Lung (tissue), 12 donors: Measurements from ENCODE around the gene FBXO28. TPM values are rescaled to one million over a fixed set of nuclear protein-coding genes. Genes with fewer than 3 reads are reported as not detected.

Experiments
- ATAC-seq: fragments of 200-7000 bp; cut with Tn5 transposase; one replicate; pipeline ENCODE4 v1.9.1; 2020; ENCODE audit warnings: moderate number of reproducible peaks; ENCODE audit not compliant: insufficient read depth, low FRiP score
- DNase-seq, 3 donors: peaks; one replicate each; pipeline ENCODE4 v3.0.0-alpha.2; 2013 to 2017
- H3K27ac ChIP-seq, 2 donors: one replicate each; pipeline ENCODE4 v1.5.1; 2013; ENCODE audit warnings: mild to moderate bottlenecking in 2 of 2, moderate library complexity in 2 of 2, control low read depth in 1 of 2, inconsistent platforms in 1 of 2, low read depth in 1 of 2, low read length in 1 of 2
- H3K27me3 ChIP-seq, 3 donors: one replicate each; pipeline ENCODE4 v1.5.1; 2013; ENCODE audit warnings: low read length in 2 of 3; ENCODE audit not compliant: control insufficient read depth in 3 of 3, insufficient read depth in 3 of 3
- H3K36me3 ChIP-seq, 4 donors: one replicate each; pipeline ENCODE4 v1.5.1; 2013; ENCODE audit warnings: low read length in 4 of 4, mild to moderate bottlenecking in 1 of 4, moderate library complexity in 1 of 4; ENCODE audit not compliant: control insufficient read depth in 4 of 4, insufficient read depth in 4 of 4
- H3K4me1 ChIP-seq, 5 donors: one replicate each; pipeline ENCODE4 v1.5.1; 2013; ENCODE audit warnings: low read length in 5 of 5, mild to moderate bottlenecking in 2 of 5, moderate library complexity in 1 of 5; ENCODE audit not compliant: control insufficient read depth in 5 of 5, insufficient read depth in 5 of 5
- H3K4me3 ChIP-seq: one replicate; pipeline ENCODE4 v1.5.1; 2013; ENCODE audit warnings: mild to moderate bottlenecking, control low read depth, moderate library complexity
- H3K9ac ChIP-seq, 2 donors: one replicate each; pipeline ENCODE4 v1.5.1; 2013; ENCODE audit warnings: low read length in 2 of 2, control low read depth in 1 of 2; ENCODE audit not compliant: insufficient read depth in 1 of 2
- H3K9me3 ChIP-seq, 4 donors: one replicate each; pipeline ENCODE4 v1.5.1; 2013; ENCODE audit warnings: low read length in 3 of 4, mild to moderate bottlenecking in 1 of 4, moderate library complexity in 1 of 4; ENCODE audit not compliant: control insufficient read depth in 4 of 4, insufficient read depth in 3 of 4
- WGBS, 2 donors: extraction: QIAGEN DNeasy Blood & Tissue Kit; methylation state at CpG; one replicate each; pipeline ENCODE4 v1.1.7; 2013; 5-methylcytosine and 5-hydroxymethylcytosine counted together
- polyA plus RNA-seq, 2 donors: library from polyadenylated mRNA; stranded (reverse); fragments of 200-250 nt; gene quantifications; one replicate each; pipeline ENCODE4 v1.2.1, GENCODE V29; 2013
- total RNA-seq, 2 donors: library from RNA; depleted of rRNA in 1 of 2; stranded (reverse); fragments of >200 nt in 1 of 2; gene quantifications; one replicate each; pipeline ENCODE4 v1.2.1, GENCODE V29; 2014 to 2021
- TF ChIP-seq, protein P1 (sequence below): IDR thresholded peaks from 2 replicates; pipeline ENCODE4 v1.5.1; 2012; ENCODE audit warnings: mild to moderate bottlenecking; ENCODE audit errors: control extremely low read depth, extremely low read depth
- donor health status: control.
- donor health status: control.
- donor health status: Bipolar disorder and iron deficiency.
- donor health status: healthy.
- donor health status: DM: yes; HTN: yes; CAD: no.

Gene FBXO28
- total and polyA plus RNA-seq, 4 donors: 10.1 to 41.5 (median 19.7) TPM

DNA sequence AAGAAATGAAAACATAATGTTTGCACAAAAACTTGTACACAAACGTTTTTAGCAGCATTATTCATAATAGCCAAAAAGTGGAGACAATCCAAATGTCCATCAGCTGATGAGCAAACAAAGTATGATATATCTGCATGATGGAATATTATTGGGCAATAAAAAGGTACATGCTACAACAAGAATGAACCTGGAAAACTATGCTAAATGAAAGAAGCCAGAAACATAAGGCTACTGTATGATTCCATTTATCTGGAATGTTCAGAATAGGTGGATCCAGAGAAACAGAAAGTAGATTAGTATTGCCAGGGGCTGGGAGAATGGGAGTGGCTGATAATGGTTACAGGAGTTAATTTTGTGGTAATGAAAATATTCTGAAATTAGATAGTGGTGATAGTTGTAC is 19.0 kb downstream of the FBXO28 start:
- WGBS, 2 donors: 43 to 74% methylated on average over 1 of the region's 1 CpG
- TF ChIP-seq, protein P1, sequence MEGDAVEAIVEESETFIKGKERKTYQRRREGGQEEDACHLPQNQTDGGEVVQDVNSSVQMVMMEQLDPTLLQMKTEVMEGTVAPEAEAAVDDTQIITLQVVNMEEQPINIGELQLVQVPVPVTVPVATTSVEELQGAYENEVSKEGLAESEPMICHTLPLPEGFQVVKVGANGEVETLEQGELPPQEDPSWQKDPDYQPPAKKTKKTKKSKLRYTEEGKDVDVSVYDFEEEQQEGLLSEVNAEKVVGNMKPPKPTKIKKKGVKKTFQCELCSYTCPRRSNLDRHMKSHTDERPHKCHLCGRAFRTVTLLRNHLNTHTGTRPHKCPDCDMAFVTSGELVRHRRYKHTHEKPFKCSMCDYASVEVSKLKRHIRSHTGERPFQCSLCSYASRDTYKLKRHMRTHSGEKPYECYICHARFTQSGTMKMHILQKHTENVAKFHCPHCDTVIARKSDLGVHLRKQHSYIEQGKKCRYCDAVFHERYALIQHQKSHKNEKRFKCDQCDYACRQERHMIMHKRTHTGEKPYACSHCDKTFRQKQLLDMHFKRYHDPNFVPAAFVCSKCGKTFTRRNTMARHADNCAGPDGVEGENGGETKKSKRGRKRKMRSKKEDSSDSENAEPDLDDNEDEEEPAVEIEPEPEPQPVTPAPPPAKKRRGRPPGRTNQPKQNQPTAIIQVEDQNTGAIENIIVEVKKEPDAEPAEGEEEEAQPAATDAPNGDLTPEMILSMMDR: no peak
- no peaks in the 10 kb centered on the region for H3K4me1 ChIP-seq

GRCh38 chr1:224133741-224134299 is 19.9 kb downstream of the FBXO28 start:
- Histone ChIP-seq H3K4me1 (no peaks in the 10 kb centered on the region), H3K36me3 (peaks cover 8 to 38% (median 21%) of the 10 kb centered on the region in 4 donors), H3K27me3 (no peaks in the 10 kb centered on the region), H3K9me3 (peaks cover 0 to 4% (median 2%) of the 10 kb centered on the region in 4 donors), H3K9ac (no peak overlapping the region), H3K27ac (no peak overlapping the region), H3K4me3 (no peak overlapping the region)
- TF ChIP-seq, protein P1: no peak
- WGBS, 2 donors: 79 to 82% methylated on average over 5 of the region's 5 CpGs
- DNase-seq (no peak), ATAC-seq (no peak)

More for the DNA sequence above, 19.0 kb downstream of the FBXO28 start:
- Histone ChIP-seq H3K9me3 (peaks cover 0 to 4% (median 2%) of the 10 kb centered on the region in 4 donors), H3K4me3 (no peak overlapping the region), H3K36me3 (peaks cover 8 to 38% (median 19%) of the 10 kb centered on the region in 4 donors), H3K9ac (no peak overlapping the region), H3K27me3 (no peaks in the 10 kb centered on the region), H3K27ac (no peak overlapping the region)
- ATAC-seq (no peak), DNase-seq (no peak)

GRCh38 chr1:224137518-224137917 is 23.6 kb downstream of the FBXO28 start:
- H3K27ac ChIP-seq: no peak overlapping the region
- no peak for DNase-seq
- H3K9ac ChIP-seq: no peak overlapping the region
- no peak for ATAC-seq
- peaks cover 7 to 25% (median 12%) of the 10 kb centered on the region in 4 donors for H3K36me3 ChIP-seq
- H3K9me3 ChIP-seq: no peaks in the 10 kb centered on the region
- no peaks in the 10 kb centered on the region for H3K27me3 ChIP-seq
- TF ChIP-seq, protein P1: no peak
- H3K4me3 ChIP-seq: no peak overlapping the region
- no peaks in the 10 kb centered on the region for H3K4me1 ChIP-seq

- Histone ChIP-seq H3K27me3 (no peaks in the 10 kb centered on the region), H3K36me3 (peaks cover 7 to 20% (median 9%) of the 10 kb centered on the region in 4 donors), H3K4me3 (no peak overlapping the region), H3K9ac (no peak overlapping the region), H3K9me3 (no peaks in the 10 kb centered on the region), H3K27ac (no peak overlapping the region), H3K4me1 (no peaks in the 10 kb centered on the region)
- WGBS, 2 donors: 78 to 86% methylated on average over 3 of the region's 3 CpGs
- ATAC-seq (no peak), DNase-seq (no peak)
- TF ChIP-seq, protein P1: no peak
Measured at GRCh38 chr1:224138198-224138597, 24.3 kb downstream of the FBXO28 start.
